GM12878 (cell line): ENCODE data around the gene BRAT1.

Source experiments
- ATF2 ChIP-seq: IDR thresholded peaks from 2 replicates; pipeline ENCODE4 v1.6.1; 2012; ENCODE audit warnings: low read length, inconsistent platforms
- ATF3 ChIP-seq: IDR thresholded peaks from 2 replicates; pipeline ENCODE4 v1.6.1; 2011; ENCODE audit warnings: low read depth, mild to moderate bottlenecking, low read length, moderate library complexity, borderline replicate concordance; ENCODE audit errors: extremely low read depth
- CTCF ChIP-seq, 3 experiments: IDR thresholded peaks in 2 of 3; conservative IDR thresholded peaks in 1 of 3; 2 replicates each; pipeline ENCODE4 v1.5.1; 2011; ENCODE audit warnings: low read depth in 3 of 3, low read length in 3 of 3, mild to moderate bottlenecking in 3 of 3, control low read depth in 2 of 3, moderate library complexity in 2 of 3, inconsistent platforms in 1 of 3, mixed read lengths in 1 of 3; ENCODE audit not compliant: control insufficient read depth in 2 of 3, insufficient read depth in 1 of 3; ENCODE audit errors: extremely low read depth in 1 of 3
- JUNB ChIP-seq: IDR thresholded peaks from 2 replicates; pipeline ENCODE4 v1.6.1; 2016; ENCODE audit warnings: antibody characterized with exemption, mild to moderate bottlenecking
- NR2C2 ChIP-seq: IDR thresholded peaks from 2 replicates; pipeline ENCODE4 v1.6.1; 2011; ENCODE audit warnings: borderline replicate concordance, low read depth; ENCODE audit not compliant: control insufficient read depth, insufficient read length
- POLR2A ChIP-seq: IDR thresholded peaks from 2 replicates; pipeline ENCODE4 v1.6.1; 2011; ENCODE audit warnings: low read depth, mild to moderate bottlenecking, low read length
- POLR2AphosphoS5 ChIP-seq: IDR thresholded peaks from 2 replicates; pipeline ENCODE4 v1.6.1; 2011; ENCODE audit warnings: mild to moderate bottlenecking, low read length, inconsistent platforms
- TAF1 ChIP-seq: IDR thresholded peaks from 2 replicates; pipeline ENCODE4 v1.6.1; 2011; ENCODE audit warnings: mild to moderate bottlenecking, low read depth, low read length, borderline replicate concordance
- USF2 ChIP-seq: IDR thresholded peaks from 2 replicates; pipeline ENCODE4 v1.6.1; 2011; ENCODE audit warnings: low read depth, low read length, improper control_type of control experiment, borderline replicate concordance
- TF ChIP-seq, protein P1 (sequence below): IDR thresholded peaks from 2 replicates; pipeline ENCODE4 v1.6.1; 2012; ENCODE audit warnings: low read depth, low read length, improper control_type of control experiment
- TF ChIP-seq, protein P2 (sequence below): IDR thresholded peaks from 2 replicates; pipeline ENCODE4 v1.6.1; 2012; ENCODE audit warnings: mild to moderate bottlenecking, low read depth, low read length

GRCh38 chr7:2522780-2523433 is 32.4 kb downstream of the BRAT1 start:
- TF ChIP-seq, protein P1, sequence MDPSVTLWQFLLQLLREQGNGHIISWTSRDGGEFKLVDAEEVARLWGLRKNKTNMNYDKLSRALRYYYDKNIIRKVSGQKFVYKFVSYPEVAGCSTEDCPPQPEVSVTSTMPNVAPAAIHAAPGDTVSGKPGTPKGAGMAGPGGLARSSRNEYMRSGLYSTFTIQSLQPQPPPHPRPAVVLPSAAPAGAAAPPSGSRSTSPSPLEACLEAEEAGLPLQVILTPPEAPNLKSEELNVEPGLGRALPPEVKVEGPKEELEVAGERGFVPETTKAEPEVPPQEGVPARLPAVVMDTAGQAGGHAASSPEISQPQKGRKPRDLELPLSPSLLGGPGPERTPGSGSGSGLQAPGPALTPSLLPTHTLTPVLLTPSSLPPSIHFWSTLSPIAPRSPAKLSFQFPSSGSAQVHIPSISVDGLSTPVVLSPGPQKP = no peak
- no peak for TF ChIP-seq USF2
- no peak for TF ChIP-seq JUNB
- TF ChIP-seq NR2C2 = no peak
- no peak for TF ChIP-seq CTCF (IDR thresholded peaks at IDR 0.05 in 2 of 3, conservative IDR thresholded peaks at IDR 0.05 in 1 of 3; ENCODE audit: control insufficient read depth in 2 of 3, extremely low read depth in 1 of 3, insufficient read depth in 1 of 3, low read depth in 3 of 3, low read length in 3 of 3)
- TF ChIP-seq POLR2AphosphoS5 = no peak
- TF ChIP-seq ATF2 = no peak
- no peak for TF ChIP-seq TAF1
- TF ChIP-seq, protein P2, sequence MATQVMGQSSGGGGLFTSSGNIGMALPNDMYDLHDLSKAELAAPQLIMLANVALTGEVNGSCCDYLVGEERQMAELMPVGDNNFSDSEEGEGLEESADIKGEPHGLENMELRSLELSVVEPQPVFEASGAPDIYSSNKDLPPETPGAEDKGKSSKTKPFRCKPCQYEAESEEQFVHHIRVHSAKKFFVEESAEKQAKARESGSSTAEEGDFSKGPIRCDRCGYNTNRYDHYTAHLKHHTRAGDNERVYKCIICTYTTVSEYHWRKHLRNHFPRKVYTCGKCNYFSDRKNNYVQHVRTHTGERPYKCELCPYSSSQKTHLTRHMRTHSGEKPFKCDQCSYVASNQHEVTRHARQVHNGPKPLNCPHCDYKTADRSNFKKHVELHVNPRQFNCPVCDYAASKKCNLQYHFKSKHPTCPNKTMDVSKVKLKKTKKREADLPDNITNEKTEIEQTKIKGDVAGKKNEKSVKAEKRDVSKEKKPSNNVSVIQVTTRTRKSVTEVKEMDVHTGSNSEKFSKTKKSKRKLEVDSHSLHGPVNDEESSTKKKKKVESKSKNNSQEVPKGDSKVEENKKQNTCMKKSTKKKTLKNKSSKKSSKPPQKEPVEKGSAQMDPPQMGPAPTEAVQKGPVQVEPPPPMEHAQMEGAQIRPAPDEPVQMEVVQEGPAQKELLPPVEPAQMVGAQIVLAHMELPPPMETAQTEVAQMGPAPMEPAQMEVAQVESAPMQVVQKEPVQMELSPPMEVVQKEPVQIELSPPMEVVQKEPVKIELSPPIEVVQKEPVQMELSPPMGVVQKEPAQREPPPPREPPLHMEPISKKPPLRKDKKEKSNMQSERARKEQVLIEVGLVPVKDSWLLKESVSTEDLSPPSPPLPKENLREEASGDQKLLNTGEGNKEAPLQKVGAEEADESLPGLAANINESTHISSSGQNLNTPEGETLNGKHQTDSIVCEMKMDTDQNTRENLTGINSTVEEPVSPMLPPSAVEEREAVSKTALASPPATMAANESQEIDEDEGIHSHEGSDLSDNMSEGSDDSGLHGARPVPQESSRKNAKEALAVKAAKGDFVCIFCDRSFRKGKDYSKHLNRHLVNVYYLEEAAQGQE = no peak
- no peak for TF ChIP-seq POLR2A
- TF ChIP-seq ATF3 = no peak
